ENCODE measurements around the gene EDA.

The EDA gene

DNA sequence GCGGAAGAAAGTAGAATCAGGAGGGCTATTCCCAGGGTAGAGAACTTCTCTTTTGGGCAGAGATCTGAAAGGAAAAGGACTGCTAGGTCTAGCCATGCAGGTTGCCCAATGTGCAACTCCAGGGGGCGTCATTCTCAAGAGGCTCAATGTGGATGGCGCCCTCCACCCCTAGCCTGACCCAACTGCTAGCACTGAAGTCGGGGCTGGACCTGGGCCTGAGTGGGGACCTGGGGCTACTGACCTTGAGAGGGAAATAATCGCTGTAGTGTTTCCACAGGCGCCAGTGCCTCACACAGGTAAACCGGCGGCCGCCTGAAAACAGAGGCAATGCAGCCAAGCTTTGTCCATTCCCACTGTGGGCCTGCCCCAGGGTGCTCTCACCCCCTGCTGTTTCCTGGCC lies 427.8 kb downstream of the EDA start:
- TF ChIP-seq USF1 (IDR thresholded peaks at IDR 0.05) (no peak), EGR1 (IDR thresholded peaks at IDR 0.05) (no peak), YY1 (IDR thresholded peaks at IDR 0.05; ENCODE audit: low read depth) (no peak), CEBPB (IDR thresholded peaks at IDR 0.05) (no peak)

DNA sequence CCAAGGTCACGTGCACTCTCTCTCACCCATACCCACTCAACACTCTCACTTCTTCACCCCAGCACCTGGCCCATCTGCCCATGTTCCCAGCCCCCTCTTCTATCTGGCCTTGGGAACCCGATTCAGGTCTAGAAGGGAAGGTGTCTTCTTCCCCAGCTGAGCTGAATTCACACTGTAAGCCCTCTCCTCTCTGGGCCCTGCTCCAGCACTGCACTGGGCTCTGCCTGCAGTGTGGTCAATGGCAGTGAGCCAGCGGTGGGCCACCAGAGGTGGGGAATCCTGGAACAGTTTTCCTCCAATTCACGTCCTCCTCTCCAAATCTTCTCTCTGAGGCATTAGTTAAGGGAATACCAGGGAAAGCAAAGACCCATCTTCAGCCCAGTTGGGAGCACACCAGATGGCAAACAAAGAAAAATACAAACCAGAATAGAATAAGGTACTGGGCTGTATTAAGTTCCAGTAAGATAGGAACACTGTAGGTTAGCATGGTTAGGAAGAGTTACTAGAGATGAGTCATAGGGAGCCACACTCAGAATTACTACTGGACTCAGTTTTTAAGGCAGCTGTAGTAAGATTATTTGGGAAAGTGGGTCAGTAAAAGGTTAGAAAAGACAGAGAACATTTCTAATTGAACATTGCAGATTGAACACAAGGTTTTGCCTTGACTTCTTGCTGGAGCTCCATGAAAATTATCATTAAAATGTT lies 428.8 kb downstream of the EDA start:
- no peak for TF ChIP-seq RAD21 (IDR thresholded peaks at IDR 0.05; ENCODE audit: low read depth)
- TF ChIP-seq EP300 (IDR thresholded peaks at IDR 0.05; ENCODE audit: borderline replicate concordance), result no peak
- TF ChIP-seq NFIC (IDR thresholded peaks at IDR 0.05), result no peak
- no peak for TF ChIP-seq EGR1 (IDR thresholded peaks at IDR 0.05)
- TF ChIP-seq, protein P1, sequence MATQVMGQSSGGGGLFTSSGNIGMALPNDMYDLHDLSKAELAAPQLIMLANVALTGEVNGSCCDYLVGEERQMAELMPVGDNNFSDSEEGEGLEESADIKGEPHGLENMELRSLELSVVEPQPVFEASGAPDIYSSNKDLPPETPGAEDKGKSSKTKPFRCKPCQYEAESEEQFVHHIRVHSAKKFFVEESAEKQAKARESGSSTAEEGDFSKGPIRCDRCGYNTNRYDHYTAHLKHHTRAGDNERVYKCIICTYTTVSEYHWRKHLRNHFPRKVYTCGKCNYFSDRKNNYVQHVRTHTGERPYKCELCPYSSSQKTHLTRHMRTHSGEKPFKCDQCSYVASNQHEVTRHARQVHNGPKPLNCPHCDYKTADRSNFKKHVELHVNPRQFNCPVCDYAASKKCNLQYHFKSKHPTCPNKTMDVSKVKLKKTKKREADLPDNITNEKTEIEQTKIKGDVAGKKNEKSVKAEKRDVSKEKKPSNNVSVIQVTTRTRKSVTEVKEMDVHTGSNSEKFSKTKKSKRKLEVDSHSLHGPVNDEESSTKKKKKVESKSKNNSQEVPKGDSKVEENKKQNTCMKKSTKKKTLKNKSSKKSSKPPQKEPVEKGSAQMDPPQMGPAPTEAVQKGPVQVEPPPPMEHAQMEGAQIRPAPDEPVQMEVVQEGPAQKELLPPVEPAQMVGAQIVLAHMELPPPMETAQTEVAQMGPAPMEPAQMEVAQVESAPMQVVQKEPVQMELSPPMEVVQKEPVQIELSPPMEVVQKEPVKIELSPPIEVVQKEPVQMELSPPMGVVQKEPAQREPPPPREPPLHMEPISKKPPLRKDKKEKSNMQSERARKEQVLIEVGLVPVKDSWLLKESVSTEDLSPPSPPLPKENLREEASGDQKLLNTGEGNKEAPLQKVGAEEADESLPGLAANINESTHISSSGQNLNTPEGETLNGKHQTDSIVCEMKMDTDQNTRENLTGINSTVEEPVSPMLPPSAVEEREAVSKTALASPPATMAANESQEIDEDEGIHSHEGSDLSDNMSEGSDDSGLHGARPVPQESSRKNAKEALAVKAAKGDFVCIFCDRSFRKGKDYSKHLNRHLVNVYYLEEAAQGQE (IDR thresholded peaks at IDR 0.05; ENCODE audit: low read depth), result no peak

GRCh38 chrX:70046978-70047377 lies 431.1 kb downstream of the EDA start:
- TF ChIP-seq, protein P1 (IDR thresholded peaks at IDR 0.05; ENCODE audit: low read depth), result no peak
- TF ChIP-seq TAF1 (IDR thresholded peaks at IDR 0.05; ENCODE audit: low read depth) (no peak), CREB1 (IDR thresholded peaks at IDR 0.05; ENCODE audit: low read depth) (no peak), USF1 (IDR thresholded peaks at IDR 0.05) (no peak), TEAD4 (IDR thresholded peaks at IDR 0.05) (no peak), FOXM1 (IDR thresholded peaks at IDR 0.05; ENCODE audit: borderline replicate concordance, low read depth) (no peak), ZBTB7A (IDR thresholded peaks at IDR 0.05; ENCODE audit: low read depth) (no peak), MAX (IDR thresholded peaks at IDR 0.05) (no peak), EP300 (IDR thresholded peaks at IDR 0.05; ENCODE audit: borderline replicate concordance) (no peak)

DNA sequence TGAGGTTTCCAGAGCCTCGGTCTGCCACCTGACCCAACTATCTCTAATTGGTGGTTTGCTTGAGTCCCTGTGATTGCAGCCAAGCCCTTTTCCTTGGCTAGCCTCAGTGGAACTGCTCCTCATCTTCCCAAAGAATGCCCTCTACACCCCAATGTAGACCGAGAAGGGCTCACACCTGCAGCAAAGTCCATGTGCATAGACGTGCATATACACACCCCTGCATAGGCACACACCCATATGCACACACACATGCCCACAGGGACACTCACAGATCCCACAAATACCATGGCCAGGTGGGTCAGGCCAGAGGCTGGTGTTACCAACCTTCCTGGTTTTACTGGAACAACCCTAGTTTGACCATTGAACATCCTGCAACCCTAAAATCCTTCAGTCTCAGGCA lies 433.5 kb downstream of the EDA start:
- TF ChIP-seq RAD21 (IDR thresholded peaks at IDR 0.05; ENCODE audit: low read depth) (no peak), TAF1 (IDR thresholded peaks at IDR 0.05; ENCODE audit: low read depth) (no peak), ZBTB7A (IDR thresholded peaks at IDR 0.05; ENCODE audit: low read depth) (no peak), EGR1 (IDR thresholded peaks at IDR 0.05) (no peak), YY1 (IDR thresholded peaks at IDR 0.05; ENCODE audit: low read depth) (no peak), EP300 (IDR thresholded peaks at IDR 0.05; ENCODE audit: borderline replicate concordance) (no peak), USF1 (IDR thresholded peaks at IDR 0.05) (no peak), CREB1 (IDR thresholded peaks at IDR 0.05; ENCODE audit: low read depth) (no peak), MAX (IDR thresholded peaks at IDR 0.05) (no peak), FOXM1 (IDR thresholded peaks at IDR 0.05; ENCODE audit: borderline replicate concordance, low read depth) (no peak), TEAD4 (IDR thresholded peaks at IDR 0.05) (no peak), CEBPB (IDR thresholded peaks at IDR 0.05) (no peak), TCF12 (IDR thresholded peaks at IDR 0.05; ENCODE audit: low read depth) (no peak), NFIC (IDR thresholded peaks at IDR 0.05) (no peak)
- TF ChIP-seq, protein P1 (IDR thresholded peaks at IDR 0.05; ENCODE audit: low read depth), result no peak
